NB4 (cell line): ENCODE measurements around the gene GRIN2A.

Experiments
- DNase-seq: peaks from one replicate; pipeline ENCODE4 v3.0.0; 2010; ENCODE audit warnings: low read depth
- H3K4me3 ChIP-seq: one replicate; pipeline ENCODE4 v1.5.1; 2011; ENCODE audit warnings: mild to moderate bottlenecking, low read depth, low read length, moderate library complexity
- CTCF ChIP-seq: IDR thresholded peaks from one replicate; pipeline ENCODE4 v1.5.1; 2012; ENCODE audit warnings: low read depth, low read length
- MAX ChIP-seq: IDR thresholded peaks from 2 replicates; pipeline ENCODE4 v1.6.1; 2011; ENCODE audit warnings: low read depth, low read length
- MYC ChIP-seq: IDR thresholded peaks from 2 replicates; pipeline ENCODE4 v1.6.1; 2011; ENCODE audit warnings: low read depth, low read length
- POLR2A ChIP-seq: IDR thresholded peaks from 2 replicates; pipeline ENCODE4 v1.6.1; 2011; ENCODE audit warnings: mild to moderate bottlenecking; ENCODE audit not compliant: insufficient read length; ENCODE audit errors: extremely low read depth

The GRIN2A gene

GRCh38 chr16:9843424-9844018 is 338.7 kb downstream of the GRIN2A start:
- no peak overlapping the region for H3K4me3 ChIP-seq
- DNase-seq, result no peak
- TF ChIP-seq MYC, result no peak
- no peak for TF ChIP-seq CTCF
- no peak for TF ChIP-seq POLR2A
- TF ChIP-seq MAX, result no peak

GRCh38 chr16:9840761-9841665 is 341.2 kb downstream of the GRIN2A start:
- H3K4me3 ChIP-seq, result no peak overlapping the region
- DNase-seq, result peak; percentile 7
- TF ChIP-seq CTCF (no peak), POLR2A (no peak), MAX (no peak), MYC (no peak)

GRCh38 chr16:9837481-9837880 is 344.7 kb downstream of the GRIN2A start:
- H3K4me3 ChIP-seq, result no peak overlapping the region
- no peak for DNase-seq
- TF ChIP-seq POLR2A (no peak), CTCF (no peak), MYC (no peak), MAX (no peak)

GRCh38 chr16:9836118-9836736 is 346.0 kb downstream of the GRIN2A start:
- no peak for TF ChIP-seq MYC
- TF ChIP-seq MAX, result no peak
- no peak for TF ChIP-seq CTCF
- TF ChIP-seq POLR2A, result no peak
- no peak overlapping the region for H3K4me3 ChIP-seq
- DNase-seq, result peak; percentile 22

GRCh38 chr16:9827062-9827752 is 355.0 kb downstream of the GRIN2A start:
- no peak for TF ChIP-seq MYC
- TF ChIP-seq POLR2A, result no peak
- TF ChIP-seq CTCF, result no peak
- TF ChIP-seq MAX, result no peak
- no peak overlapping the region for H3K4me3 ChIP-seq
- DNase-seq, result no peak
